HG03039 (cell line): Measurements from ENCODE around the gene MYNN.

Experiments
- ATAC-seq: cut with Tn5 transposase; IDR thresholded peaks from one replicate; pipeline ENCODE4 v1.9.1; 2021; ENCODE audit warnings: mild to moderate bottlenecking, moderate library complexity; ENCODE audit not compliant: unreplicated experiment

MYNN gene

DNA sequence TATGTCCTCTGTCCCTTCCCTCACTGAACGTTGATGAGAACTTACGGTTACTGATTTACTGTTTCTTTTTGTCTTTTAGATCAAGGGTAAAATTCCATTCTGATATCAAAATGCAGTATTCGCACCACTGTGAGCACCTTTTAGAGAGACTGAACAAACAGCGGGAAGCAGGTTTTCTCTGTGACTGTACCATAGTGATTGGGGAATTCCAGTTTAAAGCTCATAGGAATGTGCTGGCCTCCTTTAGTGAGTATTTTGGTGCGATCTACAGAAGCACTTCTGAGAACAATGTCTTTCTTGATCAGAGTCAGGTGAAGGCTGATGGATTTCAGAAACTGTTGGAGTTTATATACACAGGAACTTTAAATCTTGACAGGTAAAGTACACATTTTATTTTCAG, 990 bp downstream of the MYNN start:
- ATAC-seq, result no peak

DNA sequence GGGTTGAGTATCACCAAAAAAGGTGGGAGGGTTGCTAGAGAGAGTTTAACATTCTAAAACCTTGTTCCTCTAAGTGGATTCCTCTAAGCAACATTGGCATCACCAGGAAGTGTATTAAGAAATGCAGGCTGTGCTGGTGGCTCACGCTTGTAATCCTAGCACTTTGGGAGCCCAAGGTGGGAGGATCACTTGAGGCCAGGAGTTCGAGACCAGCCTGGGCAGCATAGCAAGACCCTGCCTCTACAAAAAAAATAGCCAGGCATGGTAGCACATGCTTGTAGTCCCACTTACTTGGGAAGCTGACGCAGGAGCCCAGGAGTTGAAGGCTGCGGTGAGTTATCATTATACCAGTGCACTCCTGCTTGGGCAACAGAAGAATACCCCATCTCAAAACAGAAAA, 4.6 kb downstream of the MYNN start:
- no peak for ATAC-seq

DNA sequence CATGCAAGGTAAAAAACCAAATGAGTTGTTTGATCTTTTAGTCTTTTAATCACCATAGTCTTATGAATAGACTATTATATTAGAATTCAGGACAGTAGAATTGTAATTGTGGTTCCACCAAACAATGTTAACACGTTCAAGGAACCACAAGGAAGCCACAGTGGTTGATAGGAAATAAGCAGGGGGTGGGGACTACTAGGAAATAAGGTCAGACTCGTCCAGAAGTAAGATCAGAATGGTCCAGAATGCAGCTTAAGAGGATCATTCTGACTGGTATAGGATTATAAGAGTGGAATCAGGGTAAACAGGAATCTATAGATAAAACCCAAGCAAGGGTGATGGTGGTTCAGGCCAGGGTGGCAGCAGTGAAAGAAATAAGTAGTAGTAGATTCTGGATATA, 7.5 kb downstream of the MYNN start:
- no peak for ATAC-seq

DNA sequence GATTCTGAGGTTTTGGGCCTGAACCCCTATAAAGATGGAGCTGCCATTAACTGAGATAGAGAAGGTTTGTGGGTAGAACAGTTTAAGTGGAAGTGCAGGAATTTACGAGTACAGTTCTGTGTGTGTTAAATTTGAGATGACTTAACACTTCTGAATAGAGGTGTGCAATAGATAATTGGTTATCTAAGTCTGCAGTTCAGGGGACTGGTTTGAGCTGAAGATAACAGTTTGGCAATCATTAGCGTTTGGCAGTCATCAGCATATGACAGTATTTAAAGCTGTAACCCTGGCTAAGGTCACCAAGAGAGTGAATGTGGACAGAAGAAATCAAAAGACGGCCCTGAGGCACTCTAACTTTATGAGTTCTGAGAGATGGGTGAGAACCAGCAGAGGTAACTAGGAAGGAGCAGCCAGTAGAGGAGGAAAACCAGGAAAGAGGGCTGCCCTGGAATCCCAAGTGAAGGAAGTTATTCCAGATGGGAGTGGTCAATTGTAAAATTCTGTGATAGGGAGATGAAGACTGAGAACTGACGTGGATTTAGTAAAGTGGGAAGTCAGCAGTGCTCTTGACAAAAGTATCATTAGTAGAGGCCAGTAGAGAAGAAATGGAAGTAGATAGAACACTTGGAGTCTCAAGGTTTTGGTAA, 8.1 kb downstream of the MYNN start:
- no peak for ATAC-seq

DNA sequence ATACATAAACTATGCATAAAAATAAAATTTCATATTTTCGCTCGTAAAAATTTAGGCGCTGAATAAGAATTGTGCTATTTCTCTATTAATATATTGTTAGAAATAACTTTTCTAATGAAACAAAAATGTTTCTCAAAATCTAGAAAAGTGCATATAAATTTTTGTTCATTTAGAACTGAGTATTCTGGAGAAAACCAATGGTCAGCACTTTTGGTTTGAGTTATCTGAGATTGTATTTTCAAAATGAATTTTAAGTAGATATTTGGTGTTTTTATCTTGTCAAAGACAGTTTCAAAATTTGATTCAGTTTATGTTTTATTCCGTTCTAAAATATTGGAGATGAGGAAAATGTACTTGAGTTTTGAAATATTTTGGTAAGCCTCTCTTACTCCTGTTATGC, 13.9 kb downstream of the MYNN start:
- no peak for ATAC-seq

DNA sequence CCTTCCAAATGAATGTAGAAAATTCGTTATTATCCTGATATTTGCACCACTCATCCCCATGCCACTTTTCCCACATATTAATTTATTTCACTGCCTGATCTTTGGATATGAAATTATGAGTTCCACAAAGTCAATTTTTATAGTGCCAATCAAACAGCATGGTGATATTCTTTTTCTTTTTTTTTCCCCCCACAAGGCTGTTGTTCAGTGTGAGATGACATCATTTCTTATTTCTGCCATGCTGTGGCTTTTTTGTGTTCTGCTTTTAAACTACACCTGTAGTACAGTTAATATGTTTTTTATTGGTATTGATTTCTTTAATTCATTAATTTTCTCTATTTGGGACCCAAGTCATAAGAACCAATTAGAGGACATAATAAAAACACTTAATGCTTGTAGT, 14.6 kb downstream of the MYNN start:
- ATAC-seq, result no peak

DNA sequence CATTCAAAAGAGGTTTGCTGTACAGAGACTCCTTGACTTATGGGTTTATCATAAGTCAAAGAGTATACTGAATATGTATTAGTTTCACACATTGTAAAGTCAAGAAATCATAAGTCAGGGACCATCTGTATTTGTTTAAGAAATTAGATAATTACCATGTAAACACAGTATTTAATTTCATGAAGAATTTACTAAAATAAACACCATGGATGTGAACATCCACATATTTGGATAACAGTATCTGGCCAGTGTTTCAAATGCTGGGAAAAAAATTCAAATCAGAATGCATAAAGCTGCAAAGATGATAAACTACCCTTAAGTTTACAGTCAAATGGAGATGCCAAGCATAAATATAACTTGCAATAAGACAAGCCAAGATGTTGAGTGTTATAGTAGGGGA, 17.0 kb downstream of the MYNN start:
- ATAC-seq, result no peak

DNA sequence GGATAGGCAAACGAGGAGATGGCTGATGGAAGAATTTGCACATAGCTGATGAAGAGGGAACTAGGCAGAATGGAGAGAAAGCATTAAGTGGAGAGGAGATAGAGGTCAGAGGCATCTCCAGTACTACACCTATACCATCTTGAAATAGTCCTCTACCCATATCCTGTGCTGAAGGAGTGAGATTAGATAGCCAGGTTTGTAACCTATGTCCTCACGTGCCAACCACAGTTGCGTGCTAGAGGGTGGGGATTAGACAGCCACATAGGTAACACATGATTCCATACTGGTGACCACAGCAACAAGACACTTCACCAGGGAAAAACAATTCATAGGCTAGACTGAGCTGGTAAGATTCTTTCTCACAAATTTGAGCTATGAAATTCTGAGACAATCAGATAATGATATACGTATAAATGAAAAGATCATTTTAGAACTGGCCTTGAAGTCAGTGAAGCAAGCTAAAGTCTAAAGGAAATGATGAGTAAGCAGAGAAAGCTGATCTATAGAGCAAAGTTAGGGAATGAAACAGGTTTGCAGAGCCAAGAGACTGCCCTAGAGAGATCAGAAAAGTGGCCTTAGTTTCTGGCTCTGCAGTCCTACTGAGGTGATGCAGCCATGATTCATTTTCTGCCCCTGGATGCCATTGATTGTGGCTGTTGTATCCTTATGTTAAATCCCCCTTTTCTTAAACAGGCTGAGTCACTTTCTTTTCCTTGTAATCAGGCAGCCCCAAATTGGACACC, 17.7 kb downstream of the MYNN start:
- ATAC-seq, result no peak

DNA sequence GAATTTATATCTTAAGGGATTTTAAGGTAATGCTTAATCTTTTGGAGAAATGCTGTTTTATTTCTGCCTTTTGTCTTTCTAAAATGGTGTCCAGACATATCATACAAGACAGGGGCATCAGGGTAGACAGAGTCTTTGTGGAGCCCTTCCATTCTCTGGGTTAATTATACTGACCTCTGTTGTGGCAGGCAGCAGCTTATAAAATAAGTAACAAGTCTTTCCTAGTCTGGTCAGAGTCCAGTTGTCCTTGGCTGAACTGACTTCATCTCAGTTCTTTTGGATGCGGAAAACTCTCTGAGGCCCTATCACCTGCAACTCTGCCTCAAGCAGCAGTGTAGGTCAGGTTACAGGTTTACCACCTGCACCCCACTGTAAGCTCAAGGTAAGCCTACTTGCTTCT, 19.2 kb downstream of the MYNN start:
- ATAC-seq, result no peak

DNA sequence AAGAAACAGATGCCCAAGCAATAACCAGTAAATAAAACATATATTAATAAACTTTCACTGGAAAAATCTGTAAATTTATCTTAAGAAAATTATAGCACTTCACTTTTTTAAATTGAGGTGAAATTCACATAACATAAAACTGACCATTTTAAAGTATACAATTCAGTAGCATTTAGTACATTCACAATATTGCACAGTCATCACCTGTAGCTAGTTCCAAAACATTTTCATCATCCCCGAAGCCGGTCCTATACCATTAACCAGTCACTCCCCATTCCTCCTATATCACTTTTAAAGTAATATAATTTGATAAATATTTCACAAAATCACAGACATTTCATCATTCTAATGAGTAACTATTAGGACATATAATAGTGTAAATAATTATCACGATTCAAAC, 31.5 kb downstream of the MYNN start:
- no peak for ATAC-seq

DNA sequence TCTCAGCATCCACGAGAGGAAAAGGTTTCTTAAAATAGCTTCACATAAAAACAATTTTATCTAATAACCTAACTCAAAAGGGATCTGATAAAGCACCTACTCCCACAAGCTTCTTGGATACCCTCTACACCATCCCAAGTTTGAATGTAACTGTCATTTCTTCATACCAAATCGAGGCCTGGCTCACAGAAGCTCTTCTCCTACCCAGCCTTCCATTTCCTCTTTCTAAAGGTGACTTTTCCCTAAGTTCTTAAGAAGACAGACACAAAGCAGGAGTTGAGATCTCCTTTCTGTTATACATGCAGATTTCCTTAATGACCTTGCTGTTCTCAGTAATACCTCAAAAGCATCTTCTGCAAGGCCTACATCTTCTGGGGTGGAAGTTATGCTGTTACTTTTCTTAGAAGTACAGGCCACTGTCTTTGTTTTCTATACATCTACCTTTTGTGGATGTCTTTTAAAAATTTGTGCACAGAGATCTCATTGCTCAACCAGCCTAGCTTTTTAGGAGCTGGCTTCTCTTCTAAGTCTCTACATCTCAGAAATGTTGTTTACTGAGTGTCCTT, 36.1 kb downstream of the MYNN start:
- ATAC-seq, result no peak

DNA sequence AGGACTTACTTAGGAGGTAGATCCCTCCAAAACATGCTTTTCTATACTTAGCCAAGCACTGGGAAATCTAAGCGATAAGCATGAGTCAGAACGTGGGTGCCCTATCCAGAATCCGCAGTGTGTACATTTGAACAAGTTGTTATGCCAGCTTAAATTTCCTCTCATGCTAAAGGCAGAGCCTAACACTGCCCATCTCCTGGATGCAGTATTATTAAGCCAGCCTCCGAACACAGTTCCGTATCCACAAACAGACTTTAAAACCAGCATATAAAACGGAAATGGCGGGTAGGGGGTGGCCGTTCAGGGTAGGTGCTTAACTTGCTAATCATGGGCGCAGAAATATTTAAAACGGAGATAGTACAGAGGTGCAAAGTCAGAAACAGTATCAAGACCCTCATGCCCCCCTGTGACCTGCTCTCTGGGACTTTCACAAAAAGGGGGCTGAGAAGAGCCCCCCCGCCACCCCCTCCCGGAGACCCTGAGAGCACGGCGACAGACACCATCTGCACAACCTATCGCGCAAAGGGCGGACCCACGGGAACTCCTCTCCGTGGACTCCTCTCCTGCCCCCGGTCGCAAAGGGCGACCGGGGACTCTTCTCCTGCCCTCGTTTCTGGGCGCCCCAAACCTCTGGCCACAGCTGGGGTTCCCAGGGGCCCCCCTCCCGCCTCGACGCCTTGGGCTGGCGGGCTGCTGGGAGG, 38.6 kb downstream of the MYNN start:
- ATAC-seq, result peak; percentile 9

DNA sequence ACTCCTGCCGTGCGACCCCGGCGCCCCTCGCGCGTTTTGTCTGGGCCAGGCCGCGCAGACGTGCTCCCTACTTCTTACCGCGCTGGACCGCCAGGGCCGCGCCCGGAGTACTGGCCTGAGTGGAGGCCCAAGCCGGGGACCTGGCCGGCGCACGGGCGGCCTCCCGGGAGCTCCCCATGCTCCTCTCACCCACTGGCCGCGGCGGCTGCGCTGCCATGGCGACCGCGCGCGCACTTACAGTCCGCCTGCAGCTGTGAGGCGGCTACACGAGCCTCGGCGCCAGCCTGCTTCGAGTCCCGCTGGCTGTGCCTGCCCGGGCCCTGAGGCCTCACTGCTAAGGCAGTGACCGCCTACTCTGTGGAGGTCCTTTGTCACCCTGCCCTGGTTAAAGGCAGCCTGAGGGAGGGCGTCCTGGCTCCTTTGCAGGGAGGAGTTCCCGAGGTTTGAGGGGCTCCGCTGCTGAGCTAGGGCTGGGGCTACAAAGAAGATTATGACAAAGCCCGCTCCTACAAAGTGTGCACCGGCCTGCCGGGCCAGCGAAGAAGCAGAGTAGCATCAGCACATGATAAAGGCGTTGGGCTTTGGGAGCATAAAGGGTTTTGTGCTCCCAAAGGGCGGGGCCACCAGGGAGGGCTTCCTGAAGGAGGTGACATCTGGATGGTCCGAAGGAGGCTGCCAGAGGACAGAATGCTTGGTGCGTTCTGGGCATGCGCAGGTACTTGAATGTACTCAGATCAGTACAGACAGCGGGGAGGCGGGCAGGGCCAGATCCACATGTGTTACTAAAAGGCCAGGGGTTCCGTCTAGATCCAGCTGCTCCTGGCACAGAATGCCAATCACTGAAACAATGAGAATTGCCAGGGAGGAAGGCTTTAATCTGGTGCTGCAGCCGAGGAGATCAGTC, 39.4 kb downstream of the MYNN start, which contains the start of the genes LRRC34 and LRRIQ4:
Gene LRRC34, minus strand, starts transcription at position 573 of the 904 bp plus-strand sequence. Its CDS starts 356 bp downstream, at position 217.
Gene LRRIQ4, plus strand, starts transcription at position 539 of the 904 bp plus-strand sequence. CDS start 9,052 bp downstream, outside the sequence.
- ATAC-seq, result peak; percentile 62

DNA sequence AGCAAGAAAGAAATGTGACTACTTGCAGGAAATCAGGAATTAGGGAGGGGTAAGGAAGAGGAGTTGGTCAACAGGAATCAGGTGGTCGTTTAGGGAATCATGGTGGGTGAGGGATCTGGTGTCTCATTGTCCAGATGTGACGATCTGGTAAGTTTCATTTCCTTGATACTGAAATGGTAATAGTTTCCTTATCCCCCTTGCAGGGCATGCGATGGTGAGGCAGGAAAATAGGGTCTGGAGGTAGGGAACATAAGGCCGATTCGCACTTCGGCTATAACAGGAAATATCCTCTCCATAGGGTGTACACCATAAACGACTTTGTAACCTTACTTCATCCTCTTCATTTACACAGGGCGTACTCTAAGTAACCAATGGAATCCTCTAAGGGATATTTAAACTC, 40.1 kb downstream of the MYNN start:
- no peak for ATAC-seq

DNA sequence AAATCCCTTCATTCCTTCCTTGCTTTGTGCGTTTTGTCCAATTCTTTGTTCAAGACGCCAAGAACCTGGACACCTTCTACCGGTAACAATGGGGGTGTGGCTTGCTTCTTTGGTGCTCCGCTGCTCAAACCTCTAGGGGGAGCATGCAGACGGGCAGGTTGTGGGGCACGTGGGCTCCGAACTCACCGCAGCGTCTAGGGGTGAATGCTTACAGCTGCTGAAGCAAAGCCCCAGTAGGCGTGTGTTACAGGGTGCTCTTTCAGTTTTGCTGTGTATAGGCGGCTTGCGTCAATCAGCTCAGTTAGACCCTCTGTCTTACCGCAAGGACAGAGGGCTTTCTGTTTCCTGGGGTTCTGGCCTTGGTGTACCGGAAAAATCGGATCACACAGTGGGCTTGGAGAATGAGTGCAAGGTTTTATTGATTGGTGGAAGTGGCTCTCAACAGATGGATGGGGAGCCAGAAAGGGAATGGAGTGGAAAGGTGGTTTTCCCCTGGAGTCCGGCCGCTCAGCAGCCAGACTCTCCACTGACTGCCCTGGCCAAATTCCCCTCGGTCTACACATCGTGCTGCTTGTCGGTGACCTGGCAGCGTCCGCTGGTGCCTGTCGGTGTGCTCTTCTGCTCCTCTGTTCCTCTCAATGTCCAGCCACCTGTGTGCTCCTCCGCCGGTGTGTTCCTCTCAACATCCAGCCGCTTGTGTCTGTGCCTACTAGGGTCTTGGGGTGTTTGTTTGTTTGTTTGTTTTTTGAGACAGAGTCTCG, 40.7 kb downstream of the MYNN start:
- peak; percentile 88 for ATAC-seq

DNA sequence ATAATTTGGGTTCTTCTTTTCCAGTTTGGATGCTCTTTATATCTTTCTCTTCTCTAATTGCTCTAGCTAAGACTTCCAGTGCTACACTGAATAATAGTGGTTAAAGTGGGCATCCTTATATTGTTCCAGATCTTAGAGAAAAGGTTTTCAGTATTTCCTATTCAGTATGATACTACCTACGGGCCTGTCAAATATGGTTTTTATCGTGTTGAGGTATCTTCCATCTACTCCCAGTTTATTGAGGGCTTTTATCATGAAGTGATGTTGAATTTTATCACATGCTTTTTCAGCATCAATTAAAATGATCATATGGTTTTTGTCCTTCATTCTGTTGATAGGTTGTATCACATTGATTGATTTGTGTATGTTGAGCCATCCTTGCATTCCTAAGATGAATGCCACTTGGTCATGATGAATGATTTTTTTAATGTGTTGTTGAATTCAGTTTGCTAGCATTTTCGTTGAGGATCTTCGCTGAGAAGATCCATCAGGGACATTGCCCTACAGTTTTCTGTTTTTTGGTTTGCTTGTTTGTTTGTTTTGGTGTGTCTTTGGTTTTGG, 42.5 kb downstream of the MYNN start:
- no peak for ATAC-seq

DNA sequence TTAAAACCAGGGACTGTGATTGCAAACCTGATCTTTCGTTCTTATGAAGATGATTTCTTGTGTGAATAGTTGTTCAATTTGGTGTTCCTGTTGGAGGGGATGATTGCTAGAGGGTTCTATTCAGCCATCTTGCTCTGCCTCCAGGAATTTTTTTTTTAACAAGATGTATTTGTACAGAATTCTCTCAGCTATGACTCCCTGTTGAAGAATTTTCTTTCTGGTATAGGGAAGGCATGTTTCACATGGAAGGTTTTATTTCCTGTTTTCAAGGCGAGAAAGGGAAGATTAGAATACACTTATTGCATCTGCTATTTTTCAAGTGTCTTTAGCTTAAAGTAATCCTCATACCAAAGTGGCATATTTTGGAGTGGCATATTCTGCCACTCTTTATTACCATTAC, 45.1 kb downstream of the MYNN start:
- ATAC-seq, result no peak

DNA sequence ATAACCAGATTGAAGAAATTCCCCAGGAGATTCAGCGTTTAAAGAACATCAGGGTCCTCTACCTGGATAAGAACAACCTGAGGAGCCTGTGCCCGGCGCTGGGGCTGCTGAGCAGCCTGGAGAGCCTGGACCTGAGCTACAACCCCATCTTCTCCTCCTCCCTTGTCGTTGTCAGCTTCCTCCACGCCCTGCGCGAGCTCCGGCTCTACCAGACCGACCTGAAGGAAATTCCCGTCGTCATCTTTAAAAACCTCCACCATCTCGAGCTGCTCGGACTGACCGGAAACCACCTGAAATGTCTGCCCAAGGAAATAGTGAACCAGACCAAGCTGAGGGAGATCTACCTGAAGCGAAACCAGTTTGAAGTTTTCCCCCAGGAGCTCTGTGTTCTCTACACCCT, 48.9 kb downstream of the MYNN start:
- ATAC-seq, result no peak

DNA sequence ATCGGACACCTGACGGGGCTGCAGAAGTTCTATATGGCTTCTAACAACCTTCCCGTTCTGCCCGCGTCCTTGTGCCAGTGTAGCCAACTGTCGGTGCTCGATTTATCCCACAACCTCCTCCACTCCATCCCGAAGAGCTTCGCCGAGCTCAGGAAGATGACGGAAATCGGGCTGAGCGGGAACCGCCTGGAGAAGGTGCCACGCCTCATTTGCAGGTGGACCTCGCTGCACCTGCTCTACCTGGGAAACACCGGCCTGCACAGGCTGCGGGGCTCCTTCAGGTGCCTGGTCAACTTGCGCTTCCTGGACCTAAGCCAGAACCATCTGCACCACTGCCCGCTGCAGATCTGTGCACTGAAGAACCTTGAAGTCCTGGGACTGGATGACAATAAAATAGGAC, 49.3 kb downstream of the MYNN start:
- ATAC-seq, result no peak

DNA sequence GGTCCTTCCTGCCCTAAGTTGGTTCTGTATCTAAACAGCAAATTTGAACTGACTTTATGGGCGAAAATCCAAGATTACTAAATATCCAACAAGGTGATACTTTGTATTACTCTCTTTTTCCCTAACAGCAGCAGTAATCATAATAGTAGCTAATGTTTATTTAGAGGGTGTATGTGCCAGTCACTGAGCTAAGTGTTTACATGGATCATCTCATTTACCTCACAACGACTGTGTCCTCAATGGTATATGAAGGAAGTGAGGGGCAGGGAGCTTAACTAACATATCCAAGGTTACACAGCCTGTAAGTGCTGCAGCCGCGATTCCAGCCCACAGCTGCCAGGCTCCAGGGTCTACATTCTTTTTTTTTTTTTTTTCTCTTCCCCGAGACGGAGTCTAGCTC, 49.8 kb downstream of the MYNN start:
- ATAC-seq, result no peak
